AG10803 (cell line): ENCODE data around the gene POLR1H.

Source experiments
- DNase-seq: peaks from one replicate; pipeline ENCODE4 v3.0.0; 2010; ENCODE audit warnings: low read depth
- H3K4me3 ChIP-seq: 2 replicates; pipeline ENCODE4 v1.5.1; 2011; ENCODE audit warnings: mild to moderate bottlenecking, low read length, control low read depth
- CTCF ChIP-seq: conservative IDR thresholded peaks from 2 replicates; pipeline ENCODE4 v1.5.1; 2011; ENCODE audit warnings: mild to moderate bottlenecking, low read length, control low read depth, inconsistent platforms

Gene POLR1H

GRCh38 chr6:30061858-30062458 lies 893 bp downstream of the POLR1H start:
- H3K4me3 ChIP-seq, result peak overlapping the region; percentile 95
- peak; percentile 22 for DNase-seq
- no peak for TF ChIP-seq CTCF

GRCh38 chr6:30062471-30063178 lies 1.6 kb downstream of the POLR1H start:
- TF ChIP-seq CTCF, result no peak
- peak overlapping the region; percentile 95; the same call in 1 of the 2 replicates for H3K4me3 ChIP-seq
- no peak for DNase-seq

GRCh38 chr6:30063315-30063714 lies 2.2 kb downstream of the POLR1H start:
- DNase-seq, result no peak
- no peak for TF ChIP-seq CTCF
- H3K4me3 ChIP-seq, result no peak overlapping the region

- peak overlapping the region; percentile 96 for H3K4me3 ChIP-seq
- no peak for TF ChIP-seq CTCF
- no peak for DNase-seq
These were observed 5.0 kb downstream of the POLR1H start for GRCh38 chr6:30066082-30066481.

- peak; percentile 99 for DNase-seq
These were observed 5.8 kb downstream of the POLR1H start, which contains the start of gene PPP1R11 for GRCh38 chr6:30066577-30067459. Gene PPP1R11 (plus strand): TSS chr6:30067198. CDS start chr6:30067411, 213 bp downstream.

More at GRCh38 chr6:30066577-30067459, 5.8 kb downstream of the POLR1H start, which contains the start of gene PPP1R11:
- TF ChIP-seq CTCF, result no peak
- H3K4me3 ChIP-seq, result peak within 1 kb of the TSS; percentile 96
